ENCODE measurements around the gene ATG7.
A peak's percentile ranks its signal among the peaks of the same experiment; 100 is the strongest.
"Not testable (repeated sequence)": the region's sequence is repeated elsewhere in the genome, so short reads cannot be mapped to it uniquely, and the experiment has no call there.

The ATG7 gene

GRCh38 chr3:11335056-11335608, 62.9 kb downstream of the ATG7 start:
- DNase-seq (ENCODE audit: low read depth), result peak; percentile 36
- no peak overlapping the region for H3K4me3 ChIP-seq (ENCODE audit: low read depth, low read length)

- DNase-seq (ENCODE audit: low read depth), result no peak
- H3K4me3 ChIP-seq (ENCODE audit: low read depth, low read length), result no peak overlapping the region
These were observed 67.3 kb downstream of the ATG7 start for GRCh38 chr3:11339541-11339940.

GRCh38 chr3:11346416-11346815, 74.2 kb downstream of the ATG7 start:
- DNase-seq (ENCODE audit: low read depth), result no peak
- H3K4me3 ChIP-seq (ENCODE audit: low read depth, low read length), result no peak overlapping the region

- not testable (repeated sequence) for DNase-seq (ENCODE audit: low read depth); H3K4me3 ChIP-seq (ENCODE audit: low read depth, low read length)
These were observed 76.7 kb downstream of the ATG7 start for GRCh38 chr3:11348877-11349276.

- no peak for DNase-seq (ENCODE audit: low read depth)
- H3K4me3 ChIP-seq (ENCODE audit: low read depth, low read length), result no peak overlapping the region
These were observed 77.2 kb downstream of the ATG7 start for GRCh38 chr3:11349446-11349845.

- no peak overlapping the region for H3K4me3 ChIP-seq (ENCODE audit: low read depth, low read length)
- no peak for DNase-seq (ENCODE audit: low read depth)
These were observed 78.2 kb downstream of the ATG7 start for GRCh38 chr3:11350374-11350773.

- DNase-seq (ENCODE audit: low read depth), result no peak
- H3K4me3 ChIP-seq (ENCODE audit: low read depth, low read length), result no peak overlapping the region
These were observed 79.3 kb downstream of the ATG7 start for GRCh38 chr3:11351451-11351850.

- H3K4me3 ChIP-seq (ENCODE audit: low read depth, low read length), result no peak overlapping the region
These were observed 84.1 kb downstream of the ATG7 start for GRCh38 chr3:11356269-11356668.

GRCh38 chr3:11362600-11362999, 90.4 kb downstream of the ATG7 start:
- no peak overlapping the region for H3K4me3 ChIP-seq (ENCODE audit: low read depth, low read length)
- DNase-seq (ENCODE audit: low read depth), result no peak

More at GRCh38 chr3:11356269-11356668, 84.1 kb downstream of the ATG7 start:
- DNase-seq (ENCODE audit: low read depth), result no peak

GRCh38 chr3:11363715-11364114, 91.5 kb downstream of the ATG7 start:
- no peak for DNase-seq (ENCODE audit: low read depth)

GRCh38 chr3:11364181-11364580, 92.0 kb downstream of the ATG7 start:
- DNase-seq (ENCODE audit: low read depth), result no peak
- H3K4me3 ChIP-seq (ENCODE audit: low read depth, low read length), result no peak overlapping the region

More at GRCh38 chr3:11363715-11364114, 91.5 kb downstream of the ATG7 start:
- H3K4me3 ChIP-seq (ENCODE audit: low read depth, low read length), result no peak overlapping the region

GRCh38 chr3:11367143-11367693, 95.0 kb downstream of the ATG7 start:
- no peak overlapping the region for H3K4me3 ChIP-seq (ENCODE audit: low read depth, low read length)
- peak; percentile 74 for DNase-seq (ENCODE audit: low read depth)

- DNase-seq (ENCODE audit: low read depth), result no peak
- no peak overlapping the region for H3K4me3 ChIP-seq (ENCODE audit: low read depth, low read length)
These were observed 98.0 kb downstream of the ATG7 start for GRCh38 chr3:11370191-11370590.

GRCh38 chr3:11370966-11371365, 98.8 kb downstream of the ATG7 start:
- no peak overlapping the region for H3K4me3 ChIP-seq (ENCODE audit: low read depth, low read length)
- no peak for DNase-seq (ENCODE audit: low read depth)

- no peak overlapping the region for H3K4me3 ChIP-seq (ENCODE audit: low read depth, low read length)
- no peak for DNase-seq (ENCODE audit: low read depth)
These were observed 99.5 kb downstream of the ATG7 start for GRCh38 chr3:11371747-11372146.

- no peak overlapping the region for H3K4me3 ChIP-seq (ENCODE audit: low read depth, low read length)
- no peak for DNase-seq (ENCODE audit: low read depth)
These were observed 101.0 kb downstream of the ATG7 start for GRCh38 chr3:11373235-11373634.

- no peak for DNase-seq (ENCODE audit: low read depth)
- H3K4me3 ChIP-seq (ENCODE audit: low read depth, low read length), result no peak overlapping the region
These were observed 101.5 kb downstream of the ATG7 start for GRCh38 chr3:11373654-11374053.

- H3K4me3 ChIP-seq (ENCODE audit: low read depth, low read length), result no peak overlapping the region
- DNase-seq (ENCODE audit: low read depth), result no peak
These were observed 103.3 kb downstream of the ATG7 start for GRCh38 chr3:11375333-11376088.

- DNase-seq (ENCODE audit: low read depth), result no peak
- H3K4me3 ChIP-seq (ENCODE audit: low read depth, low read length), result no peak overlapping the region
These were observed 105.5 kb downstream of the ATG7 start for GRCh38 chr3:11377719-11378118.

GRCh38 chr3:11379238-11379823, 107.1 kb downstream of the ATG7 start:
- no peak overlapping the region for H3K4me3 ChIP-seq (ENCODE audit: low read depth, low read length)
- DNase-seq (ENCODE audit: low read depth), result no peak

All from skeletal muscle cell (primary cell).